ENCODE data around the gene SLC25A6.

SLC25A6 gene

GRCh38 chrX:1359477-1359873 lies 32.4 kb downstream of the SLC25A6 start:
- DNase-seq, result no peak

GRCh38 chrX:1358793-1359476 lies 33.0 kb downstream of the SLC25A6 start:
- TF ChIP-seq CTCF (IDR thresholded peaks at IDR 0.05; ENCODE audit: low read depth, low read length), result no peak
- Histone ChIP-seq H3K27me3 (no peaks in the 10 kb centered on the region), H3K4me3 (ENCODE audit: low read depth, low read length) (no peak overlapping the region), H3K4me1 (no peaks in the 10 kb centered on the region), H3K36me3 (no peaks in the 10 kb centered on the region), H3K9me3 (no peaks in the 10 kb centered on the region)
- no peak for DNase-seq

More at GRCh38 chrX:1359477-1359873, 32.4 kb downstream of the SLC25A6 start:
- Histone ChIP-seq H3K4me1 (no peaks in the 10 kb centered on the region), H3K36me3 (no peaks in the 10 kb centered on the region), H3K27me3 (no peaks in the 10 kb centered on the region), H3K9me3 (no peaks in the 10 kb centered on the region), H3K4me3 (ENCODE audit: low read depth, low read length) (no peak overlapping the region)
- TF ChIP-seq CTCF (IDR thresholded peaks at IDR 0.05; ENCODE audit: low read depth, low read length), result no peak

GRCh38 chrX:1357993-1358392 lies 33.9 kb downstream of the SLC25A6 start:
- H3K4me1 ChIP-seq, result no peaks in the 10 kb centered on the region
- H3K4me3 ChIP-seq (ENCODE audit: low read depth, low read length), result no peak overlapping the region
- no peak for TF ChIP-seq CTCF (IDR thresholded peaks at IDR 0.05; ENCODE audit: low read depth, low read length)
- H3K36me3 ChIP-seq, result no peaks in the 10 kb centered on the region
- H3K9me3 ChIP-seq, result no peaks in the 10 kb centered on the region
- no peaks in the 10 kb centered on the region for H3K27me3 ChIP-seq
- no peak for DNase-seq

GRCh38 chrX:1355131-1356046 lies 36.5 kb downstream of the SLC25A6 start:
- Histone ChIP-seq H3K27me3 (no peaks in the 10 kb centered on the region), H3K36me3 (no peaks in the 10 kb centered on the region), H3K4me1 (no peaks in the 10 kb centered on the region), H3K4me3 (ENCODE audit: low read depth, low read length) (no peak overlapping the region), H3K9me3 (no peaks in the 10 kb centered on the region)
- TF ChIP-seq CTCF (IDR thresholded peaks at IDR 0.05; ENCODE audit: low read depth, low read length), result no peak
- DNase-seq, result no peak

GRCh38 chrX:1354036-1355019 lies 37.6 kb downstream of the SLC25A6 start:
- DNase-seq, result no peak
- Histone ChIP-seq H3K9me3 (no peaks in the 10 kb centered on the region), H3K27me3 (no peaks in the 10 kb centered on the region), H3K4me1 (no peaks in the 10 kb centered on the region), H3K4me3 (ENCODE audit: low read depth, low read length) (no peak overlapping the region), H3K36me3 (no peaks in the 10 kb centered on the region)
- TF ChIP-seq CTCF (IDR thresholded peaks at IDR 0.05; ENCODE audit: low read depth, low read length), result no peak

Data from BE2C (cell line).